ENCODE results near the gene NMNAT2.
"Not testable (repeated sequence)": the region's sequence is repeated elsewhere in the genome, so short reads cannot be mapped to it uniquely, and the experiment has no call there.

NMNAT2 gene

GRCh38 chr1:183288583-183288982 lies 129.6 kb downstream of the NMNAT2 start:
- no peak for DNase-seq

- DNase-seq: peak in 19 of 56 donors; percentile 6 to 50 (median 14)
Observed at GRCh38 chr1:183287191-183287675, 130.9 kb downstream of the NMNAT2 start.

DNA sequence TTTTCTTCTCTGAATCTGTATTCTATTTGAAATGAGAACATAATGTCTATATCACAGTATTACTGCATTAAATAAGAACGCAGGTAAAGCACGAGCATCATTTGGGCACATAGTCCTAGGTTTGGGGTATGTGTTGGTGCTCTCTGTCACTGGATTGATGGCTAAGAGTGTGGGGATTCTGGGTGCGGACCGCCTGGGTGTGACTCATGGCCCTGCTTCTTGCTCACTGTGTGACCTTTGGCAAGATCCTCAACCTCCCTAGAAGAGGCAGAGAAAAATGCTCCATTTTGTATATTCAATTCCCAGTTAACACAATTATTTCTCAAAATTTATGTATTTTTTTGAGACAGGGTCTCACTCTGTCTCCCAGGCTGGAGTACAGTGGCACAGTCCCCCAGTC lies 132.4 kb downstream of the NMNAT2 start:
- DNase-seq: no peak

- no peak for DNase-seq
Observed at GRCh38 chr1:183285256-183285655, 132.9 kb downstream of the NMNAT2 start.

- no peak for DNase-seq
Observed at GRCh38 chr1:183284086-183284485, 134.1 kb downstream of the NMNAT2 start.

- DNase-seq: no peak
Observed at GRCh38 chr1:183283286-183283685, 134.9 kb downstream of the NMNAT2 start.

GRCh38 chr1:183282101-183282855 lies 135.9 kb downstream of the NMNAT2 start:
- no peak for DNase-seq

DNA sequence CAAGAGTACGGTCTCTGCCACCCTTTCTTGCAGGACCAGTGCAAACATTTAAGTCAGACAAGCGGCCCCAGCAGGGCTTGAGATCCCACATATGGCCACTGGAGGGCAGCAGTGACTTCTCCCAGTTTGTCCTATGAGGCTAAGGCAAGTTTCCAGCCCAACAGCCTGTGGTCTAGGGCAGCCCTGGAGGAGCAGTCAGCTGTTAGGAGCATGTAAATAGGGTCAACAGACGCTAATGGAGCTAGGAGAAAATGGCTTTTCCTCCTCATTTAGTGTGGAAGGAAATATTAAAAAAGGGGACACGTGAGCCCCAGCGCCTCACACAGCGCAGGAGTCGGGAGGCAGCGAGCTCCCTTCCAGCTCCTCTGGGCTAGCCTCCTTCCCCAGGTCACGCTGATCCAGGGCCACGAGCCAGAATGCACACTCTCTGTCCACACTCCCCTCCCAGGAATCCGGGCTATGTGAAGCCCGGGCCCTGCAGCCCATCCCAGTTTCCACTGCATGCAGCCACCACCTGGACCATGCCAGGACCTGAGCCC lies 136.6 kb downstream of the NMNAT2 start:
- DNase-seq: peak in 53 of 56 donors; percentile 19 to 94 (median 72)

DNA sequence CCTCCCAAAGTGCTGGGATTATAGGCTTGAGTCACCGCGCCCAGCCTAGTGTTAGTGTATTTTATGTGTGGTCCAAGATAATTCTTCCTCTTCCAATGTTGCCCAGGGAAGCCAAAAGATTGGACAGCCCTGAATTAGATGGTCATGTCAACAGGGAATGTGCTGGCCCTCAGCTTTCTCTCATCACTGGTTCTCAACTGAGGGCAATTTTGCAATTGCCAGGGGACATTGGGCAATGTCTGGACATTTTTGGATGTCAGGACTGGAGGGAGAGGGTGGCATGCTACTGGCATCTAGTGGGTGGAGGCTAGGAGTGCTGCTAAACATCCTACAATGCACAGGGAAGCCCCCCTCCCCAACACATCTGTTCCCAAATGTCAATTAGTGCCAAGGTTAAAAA lies 137.1 kb downstream of the NMNAT2 start:
- DNase-seq: no peak

DNA sequence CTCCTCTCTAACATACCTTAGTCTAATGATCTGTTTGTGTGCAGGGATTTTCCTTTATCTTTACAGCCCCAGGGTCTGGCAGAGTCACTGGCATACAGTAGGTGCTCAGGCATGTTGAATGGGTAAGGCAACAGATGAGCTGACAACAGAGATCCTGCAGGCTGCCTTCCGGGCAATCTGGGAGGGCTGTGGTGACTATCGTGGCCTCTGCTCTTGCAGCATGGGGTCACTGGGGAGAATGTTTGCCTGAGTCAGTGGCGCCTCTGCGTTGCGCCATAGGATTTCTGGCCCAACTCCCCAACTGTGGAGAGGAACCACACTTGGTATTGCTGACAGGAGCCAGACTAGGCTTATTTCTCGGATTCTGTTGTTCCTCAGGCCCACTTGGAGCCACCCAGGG lies 138.3 kb downstream of the NMNAT2 start:
- DNase-seq: no peak

DNA sequence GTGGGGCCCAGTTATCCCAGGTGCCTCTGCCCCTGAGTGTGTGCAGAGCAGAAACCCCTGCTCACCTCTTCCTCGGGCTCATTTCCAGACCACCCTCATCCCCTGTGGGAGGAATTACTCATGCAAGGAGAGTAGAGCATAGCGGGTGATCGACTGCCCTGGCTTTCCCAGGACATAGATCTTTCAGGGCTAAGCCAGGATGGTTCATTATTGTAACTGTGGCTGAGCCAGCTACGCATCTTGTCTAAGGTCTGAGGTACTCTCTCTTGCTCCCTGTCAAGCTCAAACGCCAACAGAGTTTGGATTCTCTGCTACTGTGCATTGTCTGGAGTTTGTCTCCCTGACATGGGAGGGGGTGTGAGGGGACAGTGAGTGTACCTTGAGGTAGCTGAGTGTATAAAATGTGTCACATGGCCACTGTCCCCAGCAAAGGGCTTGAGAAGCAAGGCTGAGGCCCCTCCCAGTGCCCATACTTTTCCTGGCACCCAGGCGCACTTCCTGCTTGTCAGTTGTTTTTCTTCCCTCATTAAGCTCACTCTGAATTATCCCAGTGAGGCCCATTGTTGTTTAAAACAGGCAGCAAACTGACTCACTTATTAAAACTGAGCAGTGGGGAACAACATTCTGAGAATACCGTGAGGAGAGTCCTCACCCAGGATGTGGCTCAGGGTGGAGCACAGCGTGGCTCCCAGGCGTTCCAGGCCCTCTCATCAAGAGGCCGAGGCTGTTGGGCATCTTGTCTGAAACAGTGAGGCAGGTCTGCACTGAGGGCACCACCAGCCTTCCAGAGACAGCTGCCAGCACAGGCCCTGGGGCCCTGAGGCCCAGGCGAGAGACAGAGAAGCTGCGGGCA lies 139.2 kb downstream of the NMNAT2 start:
- no peak for DNase-seq

- DNase-seq: no peak
Observed at GRCh38 chr1:183277821-183278738, 140.1 kb downstream of the NMNAT2 start.

DNA sequence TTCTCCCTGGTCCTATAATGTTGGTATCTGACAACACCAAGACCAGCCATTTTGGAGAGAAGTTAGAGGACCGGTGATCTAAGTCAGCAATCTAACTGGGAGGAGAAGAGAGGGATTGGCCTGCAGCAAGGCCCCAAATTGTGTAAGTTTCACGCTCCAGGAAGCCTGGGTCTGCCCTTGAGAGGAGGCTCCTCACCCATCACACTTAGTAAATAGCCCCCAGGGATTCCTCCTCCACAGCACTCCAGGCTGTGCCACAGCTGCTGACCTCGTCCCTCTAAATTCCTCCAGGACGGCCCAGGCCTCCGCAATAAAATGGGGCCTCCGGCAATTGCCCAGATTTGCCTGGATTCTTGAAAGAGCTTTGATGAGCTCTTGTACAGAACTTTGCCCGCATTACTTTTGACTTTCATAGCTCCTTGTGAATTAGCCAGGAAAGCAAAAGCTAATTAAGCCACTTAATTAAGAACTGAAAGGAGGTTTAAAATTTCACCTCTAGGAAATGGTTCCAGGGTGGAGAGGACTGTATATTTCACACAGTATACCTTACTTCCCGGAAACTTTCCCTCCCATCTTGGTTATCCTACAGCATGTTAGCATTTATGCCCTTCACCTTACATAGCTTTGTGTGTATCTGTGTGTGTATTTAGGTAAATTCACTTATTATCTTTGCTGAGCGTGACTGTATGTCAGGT lies 141.6 kb downstream of the NMNAT2 start:
- no peak for DNase-seq

DNA sequence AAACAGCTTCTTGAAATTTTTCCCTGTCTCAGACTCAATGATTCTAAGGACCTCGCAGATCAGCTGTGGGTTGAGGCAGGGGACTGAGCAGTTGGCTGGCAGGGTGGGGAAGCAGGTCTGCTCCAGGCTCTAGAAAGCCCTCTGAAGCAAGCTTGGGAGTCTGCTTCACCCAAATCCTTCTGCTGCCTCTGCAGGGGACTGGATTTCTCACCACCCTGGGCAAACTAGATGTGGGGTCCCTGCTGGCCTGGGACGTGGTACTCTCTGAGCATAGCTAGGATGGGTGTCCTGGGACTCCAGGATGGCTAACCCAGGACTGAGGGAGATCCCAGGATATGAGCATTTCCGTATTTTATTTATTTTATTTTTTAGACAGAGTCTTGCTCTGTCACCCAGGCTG lies 142.9 kb downstream of the NMNAT2 start:
- no peak for DNase-seq

- DNase-seq: no peak
Observed at GRCh38 chr1:183274836-183275235, 143.3 kb downstream of the NMNAT2 start.

DNA sequence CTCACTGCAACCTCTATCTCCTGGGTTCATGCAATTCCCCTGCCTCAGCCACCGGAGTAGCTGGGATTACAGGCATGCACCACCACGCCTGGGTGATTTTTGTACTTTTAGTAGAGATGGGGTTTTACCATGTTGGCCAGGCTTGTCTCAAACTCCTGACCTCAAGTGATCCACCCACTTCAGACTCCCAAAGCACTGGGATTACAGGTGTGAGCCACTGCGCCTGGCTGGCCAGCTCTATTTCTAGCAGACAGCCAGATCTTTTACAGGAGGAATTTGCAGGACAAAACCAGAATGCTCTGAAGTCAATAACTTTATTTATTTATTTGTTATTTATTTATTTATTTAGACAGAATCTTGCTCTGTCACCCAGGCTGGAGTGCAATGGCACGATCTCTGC lies 144.2 kb downstream of the NMNAT2 start:
- DNase-seq: not testable (repeated sequence)

DNA sequence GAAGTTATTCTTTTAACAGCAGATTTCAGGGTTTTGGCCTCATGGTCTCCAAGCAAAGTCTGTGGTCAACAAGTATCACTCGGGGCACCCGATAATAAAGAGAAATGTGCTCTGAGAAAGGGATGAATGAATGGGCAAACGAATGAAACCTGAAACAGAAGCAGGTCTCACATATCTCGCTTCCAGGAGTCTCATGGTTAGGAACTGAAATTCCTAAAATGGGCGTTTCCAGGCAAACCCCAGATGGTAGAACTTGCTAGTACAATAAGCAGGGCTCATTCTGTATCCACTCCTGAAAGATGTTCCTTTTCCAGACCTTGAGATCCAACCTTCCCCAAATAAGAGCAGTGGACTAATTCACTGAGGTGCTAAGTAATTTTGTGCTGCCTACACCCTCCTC lies 144.9 kb downstream of the NMNAT2 start:
- no peak for DNase-seq

GRCh38 chr1:183272390-183272848 lies 145.8 kb downstream of the NMNAT2 start:
- DNase-seq: no peak

GRCh38 chr1:183270541-183271141 lies 147.5 kb downstream of the NMNAT2 start:
- DNase-seq: no peak

All from nucleus accumbens (tissue), 56 donors.